ENCODE measurements around the gene AGBL5. TPM values are rescaled to one million over a fixed set of nuclear protein-coding genes. Genes with fewer than 3 reads are reported as not detected.

AGBL5 gene
- total RNA-seq, 2 experiments from 2014 or later: 37.4 to 42.0 TPM

GRCh38 chr2:27027211-27027651 is 24.2 kb upstream of the AGBL5 start:
- no TSS peak for BruUV-seq (replicated peaks)
- intact Hi-C loops (cut with micrococcal nuclease; ENCODE audit: unreplicated experiment): no loop called here
- Histone ChIP-seq H3K9me3 (ENCODE audit: low read length) (no peaks in the 10 kb centered on the region), H3K27ac (ENCODE audit: low read depth, low read length, poor library complexity, severe bottlenecking) (no peak overlapping the region), H3K79me2 (ENCODE audit: insufficient read depth, low read depth, low read length) (no peaks in the 10 kb centered on the region), H3K36me3 (ENCODE audit: insufficient read depth, low read length) (no peaks in the 10 kb centered on the region), H3K4me2 (ENCODE audit: low read length) (no peak overlapping the region), H2AFZ (ENCODE audit: low read length) (no peak overlapping the region), H3K4me3 (ENCODE audit: low read depth, low read length, poor library complexity, severe bottlenecking) (no peak overlapping the region), H4K20me1 (ENCODE audit: insufficient read depth, low read length) (no peaks in the 10 kb centered on the region), H3K9me2 (ENCODE audit: insufficient read depth, low read length) (no peaks in the 10 kb centered on the region), H3K4me1 (ENCODE audit: insufficient read depth, low read length, poor library complexity, severe bottlenecking) (peaks cover 3% of the 10 kb centered on the region)
- DNase-seq (ENCODE audit: low spot score): no peak
- TF ChIP-seq CTCF (conservative IDR thresholded peaks at IDR 0.05; ENCODE audit: low read length): no peak
- no peak for TF ChIP-seq EZH2phosphoT487 (IDR thresholded peaks at IDR 0.05; ENCODE audit: borderline replicate concordance, low read depth, low read length)
- CTCF ChIA-PET (ENCODE audit: unreplicated experiment): no interaction called here
- POLR2A ChIA-PET: no interaction called here

- Histone ChIP-seq H3K79me2 (ENCODE audit: insufficient read depth, low read depth, low read length) (peaks cover 11% of the 10 kb centered on the region; the same call in 1 of the 2 replicates), H3K36me3 (ENCODE audit: insufficient read depth, low read length) (no peaks in the 10 kb centered on the region), H3K4me2 (ENCODE audit: low read length) (no peak overlapping the region), H3K4me3 (ENCODE audit: low read depth, low read length, poor library complexity, severe bottlenecking) (no peak overlapping the region), H3K9me3 (ENCODE audit: low read length) (no peaks in the 10 kb centered on the region), H4K20me1 (ENCODE audit: insufficient read depth, low read length) (no peaks in the 10 kb centered on the region), H3K27ac (ENCODE audit: low read depth, low read length, poor library complexity, severe bottlenecking) (no peak overlapping the region), H2AFZ (ENCODE audit: low read length) (no peak overlapping the region), H3K4me1 (ENCODE audit: insufficient read depth, low read length, poor library complexity, severe bottlenecking) (peaks cover 9% of the 10 kb centered on the region), H3K9me2 (ENCODE audit: insufficient read depth, low read length) (no peaks in the 10 kb centered on the region)
- no peak for DNase-seq (ENCODE audit: low spot score)
- ChIA-PET CTCF (ENCODE audit: unreplicated experiment) (no interaction called here), POLR2A (interaction anchor here (0.5 kb wide), 1 partner anchor 34 kb away, joined by 5 read pairs; no protein-coding TSS in a partner anchor)
- no TSS peak for BruUV-seq (replicated peaks)
- intact Hi-C loops (cut with micrococcal nuclease; ENCODE audit: unreplicated experiment): no loop called here
- TF ChIP-seq CTCF (conservative IDR thresholded peaks at IDR 0.05; ENCODE audit: low read length): no peak
- no peak for TF ChIP-seq EZH2phosphoT487 (IDR thresholded peaks at IDR 0.05; ENCODE audit: borderline replicate concordance, low read depth, low read length)
Measured at GRCh38 chr2:27029051-27029450, 22.4 kb upstream of the AGBL5 start.

GRCh38 chr2:27032495-27033252 is 18.8 kb upstream of the AGBL5 start, which contains the start of gene TMEM214:
Gene TMEM214, plus strand, starts transcription at chr2:27032965. Its CDS starts 51 bp downstream, at chr2:27033016.
- intact Hi-C loops (cut with micrococcal nuclease; ENCODE audit: unreplicated experiment): loop anchor here (1.0 to 2.0 kb wide), 3 partner anchors 18 to 54 kb away; partner anchors contain the start of genes KHK and OST4
- BruUV-seq (replicated peaks): no TSS peak
- Histone ChIP-seq H3K4me1 (ENCODE audit: insufficient read depth, low read length, poor library complexity, severe bottlenecking) (peaks cover 16% of the 10 kb centered on the region), H3K79me2 (ENCODE audit: insufficient read depth, low read depth, low read length) (peaks cover 13% of the 10 kb centered on the region; the same call in 1 of the 2 replicates), H3K9me3 (ENCODE audit: low read length) (no peaks in the 10 kb centered on the region), H4K20me1 (ENCODE audit: insufficient read depth, low read length) (no peaks in the 10 kb centered on the region), H3K4me3 (ENCODE audit: low read depth, low read length, poor library complexity, severe bottlenecking) (peak within 1 kb of the TSS; percentile 95), H3K36me3 (ENCODE audit: insufficient read depth, low read length) (peaks cover 30% of the 10 kb centered on the region), H3K9me2 (ENCODE audit: insufficient read depth, low read length) (no peaks in the 10 kb centered on the region), H3K27ac (ENCODE audit: low read depth, low read length, poor library complexity, severe bottlenecking) (peak within 1 kb of the TSS; percentile 15), H3K4me2 (ENCODE audit: low read length) (peak within 1 kb of the TSS; percentile 89), H2AFZ (ENCODE audit: low read length) (peak within 1 kb of the TSS; percentile 77)
- DNase-seq (ENCODE audit: low spot score): peak; percentile 87
- no peak for TF ChIP-seq CTCF (conservative IDR thresholded peaks at IDR 0.05; ENCODE audit: low read length)
- TF ChIP-seq EZH2phosphoT487 (IDR thresholded peaks at IDR 0.05; ENCODE audit: borderline replicate concordance, low read depth, low read length): no peak
- ChIA-PET POLR2A (interaction anchor here (0.6 to 4.8 kb wide), 5 partner anchors 12 to 244 kb away, joined by 3 to 29 read pairs (median 5); partner anchors contain the start of gene AGBL5), CTCF (ENCODE audit: unreplicated experiment) (no interaction called here)

Data from OCI-LY7 (cell line).